Ammon's horn (tissue), 1 donor: ENCODE data around the gene ADGRL3.
A peak's percentile ranks its signal among the peaks of the same experiment; 100 is the strongest.

Experiments used
- DNase-seq: peaks from one replicate; pipeline ENCODE4 v3.0.0-alpha.2; 2016; ENCODE audit warnings: low spot score

The ADGRL3 gene

DNA sequence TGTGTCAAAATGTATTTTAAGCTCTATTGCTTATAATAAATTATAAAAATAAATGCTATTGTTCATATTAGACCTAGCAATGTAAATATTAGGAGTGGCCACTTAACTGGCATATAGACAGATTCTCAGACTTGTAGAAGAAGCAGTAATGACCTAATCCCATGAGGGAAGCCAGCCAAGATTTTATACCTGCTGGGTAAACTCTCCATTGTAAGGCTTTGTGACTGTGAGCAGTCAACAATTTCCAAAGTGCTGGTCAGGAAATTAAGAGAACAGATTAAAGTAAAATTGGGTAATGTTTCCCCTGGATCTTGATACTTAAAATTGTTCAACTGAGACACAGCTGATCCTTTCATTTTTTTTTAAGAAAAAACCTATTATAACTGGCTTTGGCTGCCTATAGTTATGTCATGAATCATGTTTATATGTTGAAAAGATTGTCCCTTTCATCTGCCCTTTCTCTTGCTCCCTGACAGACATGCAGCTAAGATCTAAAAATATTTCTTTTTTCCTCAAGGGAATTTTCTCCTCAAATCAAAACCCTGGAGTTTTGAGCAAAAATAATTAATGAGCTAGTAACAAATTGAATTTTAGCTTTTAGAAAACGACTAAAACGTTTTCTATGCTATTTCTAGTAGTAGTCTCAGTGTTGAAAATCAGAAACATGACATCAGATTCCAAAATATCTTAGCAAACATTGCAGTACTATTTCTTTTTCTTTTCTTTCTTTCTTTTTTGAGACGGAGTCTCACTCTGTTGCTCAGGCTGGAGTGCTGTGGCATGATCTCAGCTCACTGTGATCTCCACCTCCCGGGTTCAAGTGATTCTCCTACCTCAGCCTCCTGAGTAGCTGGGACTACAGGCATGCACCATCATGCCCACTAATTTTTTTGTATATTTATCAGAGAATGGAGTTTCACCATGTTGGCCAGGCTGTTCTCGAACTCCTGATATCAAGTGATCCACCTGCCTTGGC, 77.9 kb downstream of the ADGRL3 start:
- no peak for DNase-seq

DNA sequence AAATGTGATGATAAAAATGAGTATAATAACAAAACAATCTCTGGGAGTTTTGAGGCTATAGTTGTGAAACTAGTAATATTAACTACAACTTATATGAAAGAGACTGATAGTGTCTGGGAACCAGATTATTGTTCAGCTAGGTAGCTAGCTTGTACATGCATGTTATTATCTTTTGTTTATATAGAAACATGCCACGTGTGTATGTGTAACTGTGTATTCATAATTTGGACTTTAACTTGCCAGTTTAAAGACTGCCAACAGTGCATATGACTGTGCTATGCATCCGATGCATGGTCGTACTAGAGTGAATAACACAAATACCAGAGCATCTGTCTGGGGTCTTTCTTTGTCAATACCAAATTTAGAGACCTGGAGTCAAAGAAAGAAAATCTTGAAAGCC, 92.2 kb downstream of the ADGRL3 start:
- DNase-seq: no peak

DNA sequence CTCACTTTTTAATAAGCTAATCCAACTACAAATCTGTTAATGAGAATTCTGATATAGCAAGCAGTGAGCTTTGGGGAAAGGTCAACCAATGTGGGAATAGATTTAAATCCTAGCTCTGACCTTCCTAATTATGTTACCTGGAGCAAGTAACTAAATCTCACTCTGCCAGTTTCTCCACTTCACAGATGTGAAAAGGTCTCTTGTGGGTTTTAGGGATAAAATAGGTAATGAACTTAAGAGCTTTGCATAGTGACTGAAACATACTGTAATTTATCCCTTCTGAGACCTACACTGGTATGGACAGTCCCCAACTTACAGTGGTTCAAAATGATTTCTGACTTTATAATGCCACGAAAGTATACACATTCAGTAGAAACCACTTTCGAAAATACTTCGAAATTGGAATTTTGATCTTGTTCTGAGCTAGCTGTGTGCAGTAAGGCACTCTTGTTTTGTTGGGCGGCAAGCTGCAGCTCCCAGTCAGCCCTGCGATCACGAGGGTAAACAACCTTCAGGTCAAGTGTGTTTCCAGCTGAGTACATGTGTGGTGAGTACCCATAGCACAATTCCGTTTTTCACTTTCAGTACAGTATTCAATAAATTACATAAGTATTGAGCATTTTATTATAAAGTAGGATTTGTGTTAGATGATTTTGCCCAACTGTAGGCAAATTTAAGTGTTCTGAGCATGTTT, 93.7 kb downstream of the ADGRL3 start:
- DNase-seq: no peak

DNA sequence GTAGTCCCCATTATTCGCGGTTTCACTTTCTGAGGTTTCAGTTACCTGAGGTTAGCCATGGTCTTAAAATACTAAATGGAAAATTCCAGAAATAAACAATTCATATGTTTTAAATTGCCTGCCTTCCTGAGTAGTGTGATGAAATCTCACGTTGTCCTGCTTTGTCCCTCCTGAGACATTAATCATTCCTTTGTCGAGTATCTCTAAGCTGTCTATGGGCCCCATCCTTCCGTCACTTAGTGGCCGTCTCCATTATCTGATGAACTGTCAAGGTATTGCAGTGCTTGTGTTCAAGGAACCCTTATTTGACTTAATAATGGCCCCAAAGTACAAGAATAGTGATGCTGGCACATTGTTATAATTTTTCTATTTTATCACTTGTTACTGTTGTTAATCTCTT, 94.8 kb downstream of the ADGRL3 start:
- DNase-seq: no peak

DNA sequence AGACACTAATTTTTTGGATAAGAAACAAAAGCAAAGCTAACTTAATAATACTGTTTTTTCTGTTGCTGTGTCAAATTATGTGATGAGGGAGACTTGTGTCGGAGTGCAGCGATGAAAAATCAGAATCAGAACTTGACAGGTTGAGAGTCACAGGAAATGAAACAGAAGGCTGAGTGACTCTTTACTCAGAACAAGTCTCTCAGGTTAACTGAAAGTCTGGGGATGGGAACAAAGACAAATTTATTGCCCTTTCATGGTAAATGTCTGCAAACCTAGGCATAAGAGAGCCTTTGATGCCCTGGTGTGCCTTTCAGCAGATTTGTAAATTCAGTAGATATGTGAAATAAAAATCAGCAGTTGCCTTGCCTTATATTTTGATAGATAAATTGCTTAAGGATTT, 96.0 kb downstream of the ADGRL3 start:
- DNase-seq: no peak

GRCh38 chr4:61298178-61298740, 98.1 kb downstream of the ADGRL3 start:
- DNase-seq: no peak

DNA sequence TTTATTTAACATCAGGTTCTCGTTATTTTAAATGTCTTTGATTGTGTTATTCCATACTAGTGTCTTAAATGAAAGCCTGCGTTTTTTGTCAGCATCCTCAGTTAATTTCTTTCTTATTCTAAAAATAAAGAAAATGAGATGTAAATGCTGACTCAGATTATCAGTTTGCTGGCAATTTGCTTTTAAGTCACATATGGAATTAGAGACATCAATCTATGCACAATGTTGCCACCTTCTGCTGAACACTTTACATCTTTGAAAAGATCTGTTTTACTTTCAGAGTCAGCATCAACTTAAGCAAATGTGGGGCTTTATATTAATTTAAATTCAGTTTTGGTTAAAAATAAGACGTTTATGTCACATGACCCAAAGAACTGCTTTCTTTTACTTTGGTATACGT, 99.2 kb downstream of the ADGRL3 start:
- DNase-seq: no peak

DNA sequence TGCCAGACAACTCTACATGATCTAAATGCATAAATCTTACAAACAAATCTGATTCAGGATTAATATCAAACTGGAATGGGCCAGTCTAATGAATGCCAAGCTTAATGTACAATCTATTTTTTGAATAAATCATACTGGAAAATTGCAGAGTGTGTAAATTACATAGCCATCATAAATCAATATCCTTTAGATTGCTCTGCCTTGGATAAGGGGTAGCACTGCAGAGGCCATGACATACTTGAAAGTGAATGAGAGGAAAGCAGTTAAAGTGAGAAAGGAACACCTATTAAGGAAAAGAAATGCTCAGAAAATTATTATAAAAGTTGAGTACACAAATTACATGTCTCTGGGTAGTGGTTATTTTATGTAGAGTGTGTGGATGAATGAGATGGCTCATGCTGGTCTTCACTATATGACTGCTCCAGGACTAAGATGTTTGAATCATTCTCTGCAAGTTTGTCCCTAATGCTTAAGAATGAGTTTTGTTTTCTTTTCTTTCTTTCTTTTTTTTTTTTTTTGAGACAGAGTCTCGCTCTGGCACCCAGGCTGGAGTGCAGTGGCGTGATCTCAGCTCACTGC, 100.2 kb downstream of the ADGRL3 start:
- DNase-seq: no peak

- no peak for DNase-seq
These were observed 101.1 kb downstream of the ADGRL3 start for GRCh38 chr4:61301271-61301670.

DNA sequence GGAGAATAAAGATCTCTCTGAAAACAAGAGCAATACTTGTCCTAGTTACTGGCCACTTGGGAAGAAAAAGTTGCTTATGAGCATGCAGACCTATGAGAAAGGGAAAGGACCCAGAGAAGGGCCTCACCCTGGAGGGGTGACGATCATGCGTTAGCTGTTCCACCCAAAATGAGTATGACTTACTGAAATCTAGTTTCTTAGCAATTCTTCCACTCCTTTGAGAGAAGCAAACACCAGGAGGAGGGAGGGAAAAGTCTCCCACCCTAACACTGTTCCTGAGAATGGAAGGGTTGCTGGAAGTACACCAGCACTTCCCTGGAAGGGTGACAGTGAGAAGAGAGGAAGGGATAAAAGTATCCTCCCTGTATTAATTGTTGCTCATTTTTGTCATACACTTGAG, 107.9 kb downstream of the ADGRL3 start:
- no peak for DNase-seq

- DNase-seq: no peak
These were observed 109.5 kb downstream of the ADGRL3 start for GRCh38 chr4:61309616-61310015.

- DNase-seq: no peak
These were observed 112.4 kb downstream of the ADGRL3 start for GRCh38 chr4:61312526-61312925.

DNA sequence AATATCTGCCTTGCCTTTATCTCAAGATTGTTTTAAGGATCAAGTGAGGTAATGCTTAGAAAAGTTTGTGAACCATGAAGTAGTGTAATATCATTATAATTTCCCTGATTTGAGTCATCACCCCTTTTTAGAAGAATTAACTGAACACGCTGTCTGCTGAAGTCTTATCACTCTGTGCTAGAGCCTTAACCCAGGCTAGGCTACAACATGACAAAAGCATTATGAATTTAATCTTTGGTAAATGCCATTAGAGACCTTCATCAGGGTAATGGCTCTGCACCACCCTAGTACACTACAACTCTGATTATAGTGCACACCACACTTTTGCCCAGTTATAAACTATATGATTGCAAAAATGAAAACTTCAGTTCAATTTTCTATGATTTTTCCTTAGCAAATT, 118.3 kb downstream of the ADGRL3 start:
- DNase-seq: no peak

- DNase-seq: no peak
These were observed 119.0 kb downstream of the ADGRL3 start for GRCh38 chr4:61319156-61319555.

GRCh38 chr4:61320154-61320553, 120.0 kb downstream of the ADGRL3 start:
- DNase-seq: no peak

DNA sequence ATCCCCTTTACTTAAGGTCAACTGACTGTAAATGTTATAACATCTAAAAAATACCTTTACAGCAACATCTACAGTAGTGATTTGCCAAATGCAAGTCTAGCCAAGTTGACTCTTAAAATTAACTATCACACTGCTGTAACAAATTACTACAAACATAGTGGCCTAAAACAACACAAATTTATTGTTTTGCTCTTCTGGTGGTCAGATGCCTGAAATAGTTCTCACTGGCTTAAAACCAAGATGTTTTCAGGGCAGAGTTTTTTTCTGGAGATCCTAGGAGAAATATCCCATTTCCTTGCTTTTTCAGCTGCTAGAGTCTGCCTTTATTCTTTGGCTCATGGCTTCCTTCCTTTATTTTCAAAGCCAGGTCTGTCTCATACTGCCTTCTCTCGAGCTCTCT, 120.5 kb downstream of the ADGRL3 start:
- no peak for DNase-seq

- no peak for DNase-seq
These were observed 132.6 kb downstream of the ADGRL3 start for GRCh38 chr4:61332693-61333092.

DNA sequence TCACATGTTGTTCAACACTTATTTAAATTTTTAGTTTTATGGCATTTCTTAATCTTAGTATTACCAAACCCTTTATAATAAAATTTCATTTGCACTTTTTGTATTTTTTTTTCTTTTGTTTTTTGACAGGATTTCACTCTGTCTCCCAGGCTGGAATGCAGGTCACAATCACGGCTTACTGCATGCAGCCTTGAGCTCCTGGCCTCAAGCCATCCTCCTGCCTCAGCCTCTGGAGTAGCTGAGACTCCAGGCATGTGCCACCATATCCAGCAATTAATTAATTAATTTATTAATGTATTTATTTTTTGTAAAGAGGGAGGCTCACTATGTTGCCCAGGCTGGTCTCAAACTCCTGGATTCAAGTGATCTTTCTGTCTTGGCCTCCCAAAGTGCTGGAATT, 133.4 kb downstream of the ADGRL3 start:
- DNase-seq: no peak

DNA sequence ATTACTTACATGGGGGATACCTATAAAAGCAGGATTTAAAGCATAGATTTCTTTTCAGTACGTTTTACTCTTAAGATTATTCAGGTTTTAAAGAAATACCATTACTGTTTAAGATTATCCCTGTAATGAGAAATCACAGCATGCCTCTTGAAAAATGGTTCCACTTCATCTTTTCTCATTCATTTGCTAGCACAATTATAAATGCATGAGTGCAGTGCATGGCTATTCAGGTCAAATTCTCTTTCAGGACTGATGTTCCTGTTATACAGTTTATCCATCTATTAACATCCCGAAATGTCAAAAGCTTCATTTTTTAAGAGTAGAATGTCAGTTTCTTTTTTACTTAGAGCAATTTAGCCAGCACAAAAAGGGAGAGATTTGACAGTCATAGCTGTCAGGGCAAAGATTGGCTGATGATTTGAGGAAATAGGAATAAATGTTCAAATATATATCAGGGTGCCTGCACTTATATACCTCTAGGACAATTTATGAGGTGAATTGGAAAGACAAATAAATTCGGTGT, 135.2 kb downstream of the ADGRL3 start:
- DNase-seq: no peak

DNA sequence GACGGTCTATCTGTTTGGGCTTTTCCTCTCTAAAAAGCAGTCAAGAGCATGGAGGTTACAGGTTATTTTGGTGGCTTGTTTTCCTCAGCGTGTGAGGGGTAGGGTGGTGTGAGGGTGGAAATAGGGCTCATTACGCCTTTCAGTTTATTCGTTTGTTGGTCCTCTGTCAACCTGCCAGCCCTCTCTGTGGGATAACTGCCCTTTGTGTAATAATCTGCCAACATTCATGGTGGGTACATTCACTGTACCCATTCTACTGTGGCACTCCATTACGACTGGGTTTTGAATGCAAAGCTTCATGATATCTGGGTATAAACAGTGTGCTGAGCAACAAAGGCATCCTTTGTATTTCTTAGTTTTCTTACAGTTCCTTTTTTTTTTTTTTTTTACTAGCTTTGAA, 136.4 kb downstream of the ADGRL3 start:
- DNase-seq: peak; percentile 63

DNA sequence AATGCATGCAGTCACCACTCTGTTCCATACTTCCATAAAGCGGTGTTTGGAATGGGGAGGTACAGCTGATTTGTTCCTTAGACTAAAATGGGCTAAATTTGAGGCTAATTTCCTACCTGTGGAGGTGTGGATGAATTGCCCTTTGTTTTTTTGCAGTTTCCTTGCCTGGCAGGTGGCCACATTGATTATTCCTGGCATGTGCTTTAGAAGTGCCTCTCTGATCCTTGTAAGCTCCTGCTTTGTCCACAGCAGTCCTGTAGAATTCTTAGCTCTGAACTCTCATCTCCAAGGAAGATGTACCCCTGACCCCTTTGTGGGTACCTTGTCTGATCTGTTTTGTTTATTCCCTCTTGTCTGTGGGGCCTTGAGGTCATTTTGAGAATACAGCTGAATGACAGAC, 136.8 kb downstream of the ADGRL3 start:
- no peak for DNase-seq

DNA sequence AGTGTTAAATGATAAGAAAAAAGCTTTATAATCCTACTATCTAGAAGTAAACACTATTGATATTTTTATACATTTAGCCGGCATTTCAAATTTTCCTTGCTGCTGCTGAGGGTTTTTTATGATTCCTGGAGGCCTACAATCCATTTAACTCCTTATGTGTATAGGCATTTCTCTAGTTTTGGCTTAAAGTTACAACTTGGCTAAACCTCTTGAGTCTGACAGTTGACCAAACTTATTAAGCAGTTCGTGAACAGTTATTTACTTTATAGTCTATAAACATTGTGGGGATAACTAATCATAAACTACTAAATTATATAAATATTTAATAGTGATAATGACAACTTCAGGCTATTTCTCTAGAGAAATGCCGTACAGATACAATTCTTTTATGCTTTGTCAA, 141.9 kb downstream of the ADGRL3 start:
- DNase-seq: no peak
